A673 (cell line): ENCODE data around the gene MS4A10. TPM values are rescaled to one million over a fixed set of nuclear protein-coding genes. Genes with fewer than 3 reads are reported as not detected.
"Not testable (repeated sequence)": the region's sequence is repeated elsewhere in the genome, so short reads cannot be mapped to it uniquely, and the experiment has no call there.

Experiments
- BruUV-seq: library from RNA; stranded (reverse); fragments of 400-500 nt; replicated peaks from 2 replicates; lab custom pipeline; 2021; lab: Mats Ljungman, UMichigan
- CTCF ChIA-PET: fragments of 300-600 bp; sonication (Branson Sonifier 250); formaldehyde crosslinking; loops from one replicate; lab custom pipeline; 2022; ENCODE audit warnings: antibody characterized with exemption; lab: Charles Lee
- POLR2A ChIA-PET: fragments of 300-600 bp; sonication (Branson Sonifier 250); formaldehyde crosslinking; loops from one replicate; lab custom pipeline; 2022; ENCODE audit warnings: antibody characterized with exemption; ENCODE audit not compliant: low non-redundant PET; lab: Charles Lee
- DNase-seq: peaks from one replicate; pipeline ENCODE4 v3.0.0-alpha.2; 2015; ENCODE audit warnings: low spot score
- H3K27ac ChIP-seq: fragments of 200-600 bp; sonication (generic); 2 replicates; pipeline ENCODE4 v1.5.1; 2016; ENCODE audit warnings: mixed run types, low read depth, mild to moderate bottlenecking, mixed read lengths, antibody characterized with exemption, low read length; ENCODE audit not compliant: poor library complexity, severe bottlenecking
- H3K27me3 ChIP-seq: fragments of 200-600 bp; sonication (generic); replicated peaks from 2 replicates; pipeline ENCODE4 v1.6.1; 2017; ENCODE audit warnings: mixed run types, low read depth, mild to moderate bottlenecking, mixed read lengths, antibody characterized with exemption, low read length; ENCODE audit not compliant: insufficient read depth, poor library complexity
- H3K36me3 ChIP-seq: fragments of 200-600 bp; sonication (generic); 2 replicates; pipeline ENCODE4 v1.6.1; 2016; ENCODE audit warnings: mixed run types, mild to moderate bottlenecking, mixed read lengths, antibody characterized with exemption, low read length; ENCODE audit not compliant: insufficient read depth, poor library complexity, severe bottlenecking
- H3K4me1 ChIP-seq: fragments of 200-600 bp; sonication (generic); 2 replicates; pipeline ENCODE4 v1.6.1; 2017; ENCODE audit warnings: mixed run types, mild to moderate bottlenecking, mixed read lengths, antibody characterized with exemption, low read length; ENCODE audit not compliant: insufficient read depth, poor library complexity, severe bottlenecking
- H3K4me3 ChIP-seq: fragments of 200-600 bp; sonication (generic); 2 replicates; pipeline ENCODE4 v1.5.1; 2016; ENCODE audit warnings: low read depth, mixed run types, mild to moderate bottlenecking, mixed read lengths, low read length; ENCODE audit not compliant: poor library complexity, severe bottlenecking
- H3K9me3 ChIP-seq: fragments of 200-600 bp; sonication (generic); 2 replicates; pipeline ENCODE4 v1.6.1; 2016; ENCODE audit warnings: mixed run types, low read depth, mild to moderate bottlenecking, mixed read lengths, antibody characterized with exemption, low read length; ENCODE audit not compliant: poor library complexity, severe bottlenecking
- EZH2 ChIP-seq: fragments of 200-600 bp; sonication (generic); IDR thresholded peaks from 2 replicates; pipeline ENCODE4 v1.6.1; 2017; ENCODE audit warnings: borderline replicate concordance, low read depth, mild to moderate bottlenecking, mixed read lengths, antibody characterized with exemption, low read length; ENCODE audit not compliant: poor library complexity, severe bottlenecking
- intact Hi-C: fragments of 100-400 bp; cut with micrococcal nuclease; formaldehyde crosslinking; loops from one replicate; pipeline ENCODE4 v1.10.0; 2022; ENCODE audit not compliant: unreplicated experiment
- total RNA-seq: library from RNA; stranded (reverse); gene quantifications from 2 replicates; pipeline ENCODE4 v1.2.3, GENCODE V29; 2021
- TF ChIP-seq, protein P1 (sequence below): fragments of 300-800, 200-600 bp; sonication (generic); conservative IDR thresholded peaks from 2 replicates; pipeline ENCODE4 v1.5.1; 2017; ENCODE audit warnings: low read depth, mild to moderate bottlenecking, antibody characterized with exemption, low read length, moderate library complexity, mixed read lengths

The MS4A10 gene
- total RNA-seq, 1 experiment from 2014 or later = not detected

- Histone ChIP-seq H3K36me3 (no peaks in the 10 kb centered on the region), H3K4me3 (no peak within 1 kb of the TSS), H3K4me1 (no peaks in the 10 kb centered on the region), H3K9me3 (no peaks in the 10 kb centered on the region), H3K27ac (no peak within 1 kb of the TSS), H3K27me3 (peaks cover 20% of the 10 kb centered on the region)
- intact Hi-C loops = loop anchor here (5.0 kb wide), 1 partner anchor 54 kb away; no protein-coding TSS in a partner anchor
- POLR2A ChIA-PET = no interaction called here
- DNase-seq = peak; percentile 64
- no TSS peak for BruUV-seq
- TF ChIP-seq, protein P1, sequence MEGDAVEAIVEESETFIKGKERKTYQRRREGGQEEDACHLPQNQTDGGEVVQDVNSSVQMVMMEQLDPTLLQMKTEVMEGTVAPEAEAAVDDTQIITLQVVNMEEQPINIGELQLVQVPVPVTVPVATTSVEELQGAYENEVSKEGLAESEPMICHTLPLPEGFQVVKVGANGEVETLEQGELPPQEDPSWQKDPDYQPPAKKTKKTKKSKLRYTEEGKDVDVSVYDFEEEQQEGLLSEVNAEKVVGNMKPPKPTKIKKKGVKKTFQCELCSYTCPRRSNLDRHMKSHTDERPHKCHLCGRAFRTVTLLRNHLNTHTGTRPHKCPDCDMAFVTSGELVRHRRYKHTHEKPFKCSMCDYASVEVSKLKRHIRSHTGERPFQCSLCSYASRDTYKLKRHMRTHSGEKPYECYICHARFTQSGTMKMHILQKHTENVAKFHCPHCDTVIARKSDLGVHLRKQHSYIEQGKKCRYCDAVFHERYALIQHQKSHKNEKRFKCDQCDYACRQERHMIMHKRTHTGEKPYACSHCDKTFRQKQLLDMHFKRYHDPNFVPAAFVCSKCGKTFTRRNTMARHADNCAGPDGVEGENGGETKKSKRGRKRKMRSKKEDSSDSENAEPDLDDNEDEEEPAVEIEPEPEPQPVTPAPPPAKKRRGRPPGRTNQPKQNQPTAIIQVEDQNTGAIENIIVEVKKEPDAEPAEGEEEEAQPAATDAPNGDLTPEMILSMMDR = peak; percentile 64
- no peak for TF ChIP-seq EZH2
- CTCF ChIA-PET = interaction anchor here (0.9 kb wide), 1 partner anchor 99 kb away, joined by 7 read pairs; no protein-coding TSS in a partner anchor
Measured at GRCh38 chr11:60756307-60757032, 28.7 kb upstream of the MS4A10 start, which contains the start of gene MS4A15. TSS of gene MS4A15 (plus strand) at chr11:60756867. CDS start at chr11:60763734, 6,867 bp downstream.

GRCh38 chr11:60757231-60757800, 27.8 kb upstream of the MS4A10 start:
- BruUV-seq = no TSS peak

GRCh38 chr11:60758671-60759070, 26.5 kb upstream of the MS4A10 start:
- POLR2A ChIA-PET, H3K4me1 ChIP-seq, DNase-seq, BruUV-seq, H3K4me3 ChIP-seq, H3K36me3 ChIP-seq, H3K9me3 ChIP-seq, H3K27ac ChIP-seq: not testable (repeated sequence)
- intact Hi-C loops = loop anchor here (5.0 kb wide), 1 partner anchor 56 kb away; no protein-coding TSS in a partner anchor
- CTCF ChIA-PET = interaction anchor here (0.6 to 0.7 kb wide), 2 partner anchors 162 to 163 kb away, joined by 3 read pairs; no protein-coding TSS in a partner anchor
- H3K27me3 ChIP-seq = peaks cover 10% of the 10 kb centered on the region

More at GRCh38 chr11:60757231-60757800, 27.8 kb upstream of the MS4A10 start:
- no peak for DNase-seq
- TF ChIP-seq, protein P1 = no peak
- no peak for TF ChIP-seq EZH2
- Histone ChIP-seq H3K4me1 (no peaks in the 10 kb centered on the region), H3K36me3 (no peaks in the 10 kb centered on the region), H3K9me3 (no peaks in the 10 kb centered on the region), H3K27me3 (peaks cover 14% of the 10 kb centered on the region), H3K4me3 (no peak overlapping the region), H3K27ac (no peak overlapping the region)
- ChIA-PET POLR2A (no interaction called here), CTCF (interaction anchor here (0.9 kb wide), 1 partner anchor 100 kb away, joined by 7 read pairs; no protein-coding TSS in a partner anchor)
- intact Hi-C loops = loop anchor here (5.0 kb wide), 1 partner anchor 55 kb away; no protein-coding TSS in a partner anchor

DNA sequence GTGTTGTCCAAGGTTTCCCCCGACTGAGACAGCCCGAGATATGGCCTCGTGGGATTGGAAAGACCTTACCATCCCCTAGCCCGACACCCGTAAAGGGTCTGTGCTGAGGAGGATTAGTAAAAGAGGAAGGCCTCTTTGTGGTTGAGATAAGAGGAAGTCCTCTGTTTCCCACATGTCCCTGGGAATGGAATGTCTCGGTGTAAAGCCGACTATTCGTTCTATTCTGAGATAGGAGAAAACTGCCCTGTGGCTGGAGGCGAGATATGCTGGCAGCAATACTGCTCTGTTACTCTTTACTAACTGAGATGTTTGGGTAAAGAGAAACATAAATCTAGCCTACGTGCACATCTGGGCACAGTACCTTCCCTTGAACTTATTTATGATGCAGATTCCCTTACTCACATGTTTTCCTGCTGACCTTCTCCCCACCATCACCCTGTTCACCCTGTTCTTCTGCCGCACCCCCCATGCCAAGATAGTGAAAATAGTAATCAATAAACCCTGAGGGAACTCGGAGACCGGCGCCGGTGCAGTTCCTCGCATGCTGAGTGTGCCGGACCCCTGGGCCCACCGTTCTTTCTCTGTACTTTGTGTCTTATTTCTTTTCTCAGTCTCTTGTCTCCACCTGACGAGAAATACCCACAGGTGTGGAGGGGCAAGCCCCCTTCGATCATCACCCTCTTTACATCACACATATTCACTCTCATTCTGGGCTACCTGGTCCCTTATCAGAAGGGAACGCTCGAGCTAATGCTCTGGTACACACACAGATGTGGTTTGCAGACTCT, 25.5 kb upstream of the MS4A10 start:
- H3K4me1 ChIP-seq, H3K9me3 ChIP-seq, BruUV-seq, CTCF ChIA-PET, DNase-seq, H3K36me3 ChIP-seq, H3K27ac ChIP-seq, POLR2A ChIA-PET, H3K4me3 ChIP-seq: not testable (repeated sequence)
- H3K27me3 ChIP-seq = peaks cover 10% of the 10 kb centered on the region
- intact Hi-C loops = loop anchor here (5.0 kb wide), 1 partner anchor 57 kb away; no protein-coding TSS in a partner anchor
